Measurements from ENCODE around the gene GRIN2D. TPM values are rescaled to one million over a fixed set of nuclear protein-coding genes. Genes with fewer than 3 reads are reported as not detected.
A peak's percentile ranks its signal among the peaks of the same experiment; 100 is the strongest.

GRIN2D gene
- total RNA-seq, 4 donors from 2014 or later: 0.08 to 0.62 (median 0.47) TPM; not detected in 1

GRCh38 chr19:48398375-48399235 lies 5.1 kb downstream of the GRIN2D start:
- ATAC-seq: peak; percentile 67
- 73 to 81% methylated on average over 3 to 6 of the region's 104 CpGs for WGBS, 2 donors (ENCODE audit: low coverage in 1 of 2)
- peak overlapping the region in 2 of 4 donors; percentile 54 to 57 for H3K27ac ChIP-seq
- peak overlapping the region in 1 of 2 donors; percentile 44 for H3K4me3 ChIP-seq
- H3K4me1 ChIP-seq: peaks cover 0 to 37% (median 12%) of the 10 kb centered on the region in 3 donors
- no peaks in the 10 kb centered on the region for H3K9me3 ChIP-seq
- TF ChIP-seq POLR2A (IDR thresholded peaks at IDR 0.05): no peak
- no peak for TF ChIP-seq EP300 (IDR thresholded peaks at IDR 0.05)
- TF ChIP-seq CTCF (IDR thresholded peaks at IDR 0.05): no peak
- TF ChIP-seq POLR2AphosphoS5 (IDR thresholded peaks at IDR 0.05): no peak
- no peaks in the 10 kb centered on the region for H3K36me3 ChIP-seq
- H3K27me3 ChIP-seq: peaks cover 60% of the 10 kb centered on the region

- peak overlapping the region in 2 of 4 donors; percentile 11 to 24 for H3K27ac ChIP-seq
- H3K4me1 ChIP-seq: peaks cover 0 to 22% (median 3%) of the 10 kb centered on the region in 3 donors
- 47 to 93% methylated on average over 2 to 14 of the region's 14 CpGs for WGBS, 2 donors (ENCODE audit: low coverage in 1 of 2)
- no peak overlapping the region for H3K4me3 ChIP-seq
- H3K9me3 ChIP-seq: no peaks in the 10 kb centered on the region
- H3K27me3 ChIP-seq: peaks cover 50% of the 10 kb centered on the region
- peak; percentile 72 for ATAC-seq
- TF ChIP-seq CTCF (IDR thresholded peaks at IDR 0.05) (no peak), POLR2AphosphoS5 (IDR thresholded peaks at IDR 0.05) (no peak), POLR2A (IDR thresholded peaks at IDR 0.05) (no peak), EP300 (IDR thresholded peaks at IDR 0.05) (no peak)
- H3K36me3 ChIP-seq: no peaks in the 10 kb centered on the region
These were observed 6.7 kb downstream of the GRIN2D start for GRCh38 chr19:48400018-48400742.

GRCh38 chr19:48401287-48401686 lies 7.8 kb downstream of the GRIN2D start:
- TF ChIP-seq POLR2AphosphoS5 (IDR thresholded peaks at IDR 0.05) (no peak), CTCF (IDR thresholded peaks at IDR 0.05) (no peak), POLR2A (IDR thresholded peaks at IDR 0.05) (no peak), EP300 (IDR thresholded peaks at IDR 0.05) (no peak)

GRCh38 chr19:48403606-48404005 lies 10.1 kb downstream of the GRIN2D start:
- H3K27ac ChIP-seq: no peak overlapping the region
- no peak overlapping the region for H3K4me3 ChIP-seq
- TF ChIP-seq EP300 (IDR thresholded peaks at IDR 0.05) (no peak), POLR2AphosphoS5 (IDR thresholded peaks at IDR 0.05) (no peak), CTCF (IDR thresholded peaks at IDR 0.05) (no peak)
- WGBS, 2 donors (ENCODE audit: low coverage in 1 of 2): no CpG with 5 or more reads among the region's 3 CpGs
- peaks cover 0 to 8% (median 0%) of the 10 kb centered on the region in 3 donors for H3K9me3 ChIP-seq
- no peaks in the 10 kb centered on the region for H3K36me3 ChIP-seq
- peaks cover 49% of the 10 kb centered on the region for H3K27me3 ChIP-seq
- H3K4me1 ChIP-seq: peaks cover 0 to 4% (median 0%) of the 10 kb centered on the region in 3 donors
- no peak for ATAC-seq

More at GRCh38 chr19:48401287-48401686, 7.8 kb downstream of the GRIN2D start:
- ATAC-seq: no peak
- H3K4me1 ChIP-seq: peaks cover 0 to 17% (median 3%) of the 10 kb centered on the region in 3 donors
- no peaks in the 10 kb centered on the region for H3K36me3 ChIP-seq
- peaks cover 0 to 8% (median 0%) of the 10 kb centered on the region in 3 donors for H3K9me3 ChIP-seq
- H3K4me3 ChIP-seq: no peak overlapping the region
- peaks cover 50% of the 10 kb centered on the region for H3K27me3 ChIP-seq
- 68 to 77% methylated on average over 4 to 5 of the region's 5 CpGs for WGBS, 2 donors (ENCODE audit: low coverage in 1 of 2)
- no peak overlapping the region for H3K27ac ChIP-seq

All from gastroesophageal sphincter (tissue), 4 donors.